Cerebellar cortex (tissue), 1 donor: ENCODE results near the gene SH3RF2.

ENCODE experiments used
- DNase-seq: peaks from one replicate; pipeline ENCODE4 v3.0.0-alpha.2; 2015; ENCODE audit warnings: low spot score

Gene SH3RF2

GRCh38 chr5:146048994-146049703, 112.8 kb downstream of the SH3RF2 start:
- peak; percentile 53 for DNase-seq

- DNase-seq = no peak
Observed at GRCh38 chr5:146049704-146050026, 113.3 kb downstream of the SH3RF2 start.

- DNase-seq = no peak
Observed at GRCh38 chr5:146050086-146050485, 113.7 kb downstream of the SH3RF2 start.

GRCh38 chr5:146051678-146052077, 115.3 kb downstream of the SH3RF2 start:
- DNase-seq = no peak

- DNase-seq = no peak
Observed at GRCh38 chr5:146052780-146053179, 116.4 kb downstream of the SH3RF2 start.

- DNase-seq = no peak
Observed at GRCh38 chr5:146055432-146055831, 119.1 kb downstream of the SH3RF2 start.

- DNase-seq = no peak
Observed at GRCh38 chr5:146059460-146060220, 123.3 kb downstream of the SH3RF2 start.

GRCh38 chr5:146060221-146060585, 123.8 kb downstream of the SH3RF2 start:
- DNase-seq = no peak

- DNase-seq = no peak
Observed at GRCh38 chr5:146066968-146067367, 130.6 kb downstream of the SH3RF2 start.

- DNase-seq = no peak
Observed at GRCh38 chr5:146068206-146068605, 131.8 kb downstream of the SH3RF2 start.

- DNase-seq = no peak
Observed at GRCh38 chr5:146068977-146069779, 132.8 kb downstream of the SH3RF2 start.

GRCh38 chr5:146069780-146070099, 133.4 kb downstream of the SH3RF2 start:
- DNase-seq = no peak

GRCh38 chr5:146070746-146071145, 134.4 kb downstream of the SH3RF2 start:
- no peak for DNase-seq

- no peak for DNase-seq
Observed at GRCh38 chr5:146071171-146071570, 134.8 kb downstream of the SH3RF2 start.

GRCh38 chr5:146072595-146072994, 136.2 kb downstream of the SH3RF2 start:
- no peak for DNase-seq

- DNase-seq = no peak
Observed at GRCh38 chr5:146073239-146073900, 137.0 kb downstream of the SH3RF2 start.

GRCh38 chr5:146076028-146076427, 139.7 kb downstream of the SH3RF2 start:
- DNase-seq = no peak

GRCh38 chr5:146076455-146076854, 140.1 kb downstream of the SH3RF2 start:
- no peak for DNase-seq

- DNase-seq = no peak
Observed at GRCh38 chr5:146078566-146078965, 142.2 kb downstream of the SH3RF2 start.

- no peak for DNase-seq
Observed at GRCh38 chr5:146079695-146080373, 143.5 kb downstream of the SH3RF2 start.

GRCh38 chr5:146081556-146081955, 145.2 kb downstream of the SH3RF2 start:
- DNase-seq = no peak

- no peak for DNase-seq
Observed at GRCh38 chr5:146082798-146083197, 146.4 kb downstream of the SH3RF2 start.
